Renal pelvis (tissue), 4 donors: ENCODE results near the gene CALB2. TPM values are rescaled to one million over a fixed set of nuclear protein-coding genes. Genes with fewer than 3 reads are reported as not detected.
"Not testable (repeated sequence)": the region's sequence is repeated elsewhere in the genome, so short reads cannot be mapped to it uniquely, and the experiment has no call there.

ENCODE experiments used
- DNase-seq: peaks from one replicate; pipeline ENCODE4 v3.0.0-alpha.2; 2013
- polyA plus RNA-seq, 3 donors: library from polyadenylated mRNA; unstranded; fragments of 120-200 nt; gene quantifications; one replicate each; pipeline ENCODE4 v1.2.1, GENCODE V29; 2013; ENCODE audit not compliant: insufficient read length in 3 of 3

The CALB2 gene
- polyA plus RNA-seq, 3 donors = 0.40 to 0.70 (median 0.47) TPM

GRCh38 chr16:71351558-71351901 lies 7.0 kb upstream of the CALB2 start:
- DNase-seq = no peak

- no peak for DNase-seq
Observed at GRCh38 chr16:71352466-71352865, 6.1 kb upstream of the CALB2 start.

GRCh38 chr16:71352963-71353460 lies 5.5 kb upstream of the CALB2 start:
- no peak for DNase-seq

- no peak for DNase-seq
Observed at GRCh38 chr16:71353736-71354135, 4.8 kb upstream of the CALB2 start.

GRCh38 chr16:71354156-71354555 lies 4.4 kb upstream of the CALB2 start:
- DNase-seq = no peak

GRCh38 chr16:71356051-71356740 lies 2.3 kb upstream of the CALB2 start:
- DNase-seq = no peak

GRCh38 chr16:71356936-71357335 lies 1.6 kb upstream of the CALB2 start:
- not testable (repeated sequence) for DNase-seq

- DNase-seq = no peak
Observed at GRCh38 chr16:71357681-71358080, 842 bp upstream of the CALB2 start.

- no peak for DNase-seq
Observed at GRCh38 chr16:71359431-71359830, 908 bp downstream of the CALB2 start.

- no peak for DNase-seq
Observed at GRCh38 chr16:71360378-71360777, 1.9 kb downstream of the CALB2 start.

GRCh38 chr16:71364133-71364681 lies 5.7 kb downstream of the CALB2 start:
- no peak for DNase-seq

GRCh38 chr16:71365021-71365420 lies 6.5 kb downstream of the CALB2 start:
- no peak for DNase-seq

- no peak for DNase-seq
Observed at GRCh38 chr16:71367241-71367976, 8.9 kb downstream of the CALB2 start.

GRCh38 chr16:71368958-71369357 lies 10.4 kb downstream of the CALB2 start:
- DNase-seq = no peak

- no peak for DNase-seq
Observed at GRCh38 chr16:71369494-71369893, 11.0 kb downstream of the CALB2 start.

- no peak for DNase-seq
Observed at GRCh38 chr16:71371237-71371636, 12.7 kb downstream of the CALB2 start.

- DNase-seq = no peak
Observed at GRCh38 chr16:71373073-71373472, 14.6 kb downstream of the CALB2 start.

GRCh38 chr16:71376465-71377157 lies 18.1 kb downstream of the CALB2 start:
- no peak for DNase-seq

GRCh38 chr16:71379711-71380110 lies 21.2 kb downstream of the CALB2 start:
- DNase-seq = no peak

GRCh38 chr16:71380831-71381230 lies 22.3 kb downstream of the CALB2 start:
- no peak for DNase-seq

GRCh38 chr16:71383054-71383773 lies 24.7 kb downstream of the CALB2 start:
- DNase-seq = no peak
